Esophagus muscularis mucosa (tissue), 3 donors: ENCODE measurements around the gene REC8.

Experiments
- CTCF ChIP-seq, 3 experiments: fragments of 200-600 bp in 2 of 3; fragments of 450-650 bp in 1 of 3; sonication (generic) in 2 of 3; IDR thresholded peaks; one replicate each; pipeline ENCODE4 v1.5.1; 2017 to 2019; ENCODE audit warnings: antibody characterized with exemption in 3 of 3, mild to moderate bottlenecking in 2 of 3, moderate library complexity in 1 of 3
- POLR2AphosphoS5 ChIP-seq, 2 donors: sonication (generic); formaldehyde crosslinking; IDR thresholded peaks; one replicate each; pipeline ENCODE4 v1.6.1; 2017; ENCODE audit warnings: antibody characterized with exemption in 2 of 2

- TF ChIP-seq CTCF (IDR thresholded peaks at IDR 0.05) (no peak), POLR2AphosphoS5 (IDR thresholded peaks at IDR 0.05) (no peak)
These were observed 18.5 kb downstream of the REC8 start for GRCh38 chr14:24190416-24190815.
